Endothelial cell of umbilical vein (primary cell): Measurements from ENCODE around the gene MAST4. TPM values are rescaled to one million over a fixed set of nuclear protein-coding genes. Genes with fewer than 3 reads are reported as not detected.

Source experiments
- BruUV-seq: library from RNA; stranded (reverse); fragments of 400-500 nt; replicated peaks from 2 replicates; lab custom pipeline; 2021; lab: Mats Ljungman, UMichigan
- CTCF ChIA-PET: fragments of 300-600, 350-600 bp; sonication (Branson Sonifier 250); formaldehyde crosslinking; loops from one replicate; lab custom pipeline; 2021; ENCODE audit warnings: antibody characterized with exemption, inconsistent platforms; lab: Charles Lee
- POLR2A ChIA-PET: fragments of 300-600, 350-600 bp; sonication (Branson Sonifier 250); formaldehyde crosslinking; loops from one replicate; lab custom pipeline; 2021; ENCODE audit warnings: antibody characterized with exemption, inconsistent platforms; lab: Charles Lee
- DNase-seq: peaks from one replicate; pipeline ENCODE4 v3.0.0-alpha.2; 2011; ENCODE audit warnings: low read depth, low spot score
- FAIRE-seq: peaks from 2 replicates; lab custom pipeline; 2011; peaks lifted over from hg19 to GRCh38; lab: Jason Lieb, UNC
- H2AFZ ChIP-seq: 2 replicates; pipeline ENCODE4 v1.6.0; 2012; ENCODE audit warnings: low read depth, low read length, control low read depth, inconsistent platforms
- H3K27ac ChIP-seq: 2 replicates; pipeline ENCODE4 v1.5.1; 2011; ENCODE audit warnings: low read depth, mild to moderate bottlenecking, control low read depth, low read length, moderate library complexity; ENCODE audit not compliant: insufficient read depth
- H3K27me3 ChIP-seq, 2 experiments: 2 replicates each; pipeline versions ENCODE4 v1.6.0 to v1.6.1; 2011; ENCODE audit warnings: low read length in 2 of 2, mixed read lengths in 1 of 2; ENCODE audit not compliant: control insufficient read depth in 2 of 2, insufficient read depth in 2 of 2
- H3K36me3 ChIP-seq, 2 experiments: 2 replicates in 1 of 2; 3 replicates in 1 of 2; pipeline ENCODE4 v1.5.1; 2011; ENCODE audit warnings: low read length in 2 of 2, mild to moderate bottlenecking in 1 of 2, moderate library complexity in 1 of 2; ENCODE audit not compliant: control insufficient read depth in 2 of 2, insufficient read depth in 2 of 2; ENCODE audit errors: extremely low read depth in 1 of 2
- H3K4me1 ChIP-seq: 3 replicates; pipeline ENCODE4 v1.5.1; 2011; ENCODE audit warnings: mild to moderate bottlenecking, low read length; ENCODE audit not compliant: control insufficient read depth, insufficient read depth; ENCODE audit errors: extremely low read depth
- H3K4me2 ChIP-seq: 2 replicates; pipeline ENCODE4 v1.6.1; 2011; ENCODE audit warnings: low read length, control low read depth, mixed read lengths; ENCODE audit not compliant: insufficient read depth
- H3K4me3 ChIP-seq, 3 experiments: fragments of 200-600 bp in 1 of 3; sonication (generic), shearing (Covaris generic) in 1 of 3; replicated peaks in 1 of 3; 2 replicates each; pipeline ENCODE4 v1.5.1; 2011 to 2016; ENCODE audit warnings: control low read depth in 3 of 3, low read length in 3 of 3, mild to moderate bottlenecking in 2 of 3, inconsistent platforms in 1 of 3, low read depth in 1 of 3, moderate library complexity in 1 of 3; ENCODE audit not compliant: insufficient read depth in 1 of 3
- H3K79me2 ChIP-seq: 2 replicates; pipeline ENCODE4 v1.6.0; 2012; ENCODE audit warnings: low read length, inconsistent platforms; ENCODE audit not compliant: control insufficient read depth, insufficient read depth
- H3K9ac ChIP-seq: replicated peaks from 2 replicates; pipeline ENCODE3; 2011; ENCODE audit warnings: low read length, control low read depth; ENCODE audit not compliant: insufficient read depth; ENCODE audit errors: extremely low read depth
- H3K9me1 ChIP-seq: replicated peaks from 3 replicates; pipeline ENCODE4 v1.6.0; 2011; ENCODE audit warnings: mild to moderate bottlenecking, low read length; ENCODE audit not compliant: control insufficient read depth, insufficient read depth; ENCODE audit errors: extremely low read depth
- H3K9me3 ChIP-seq: replicated peaks from 2 replicates; pipeline ENCODE4 v1.5.1; 2012; ENCODE audit warnings: low read length, inconsistent platforms; ENCODE audit not compliant: control insufficient read depth, insufficient read depth
- H4K20me1 ChIP-seq: replicated peaks from 2 replicates; pipeline ENCODE3; 2011; ENCODE audit warnings: mild to moderate bottlenecking, low read length; ENCODE audit not compliant: control insufficient read depth, insufficient read depth; ENCODE audit errors: extremely low read depth
- JUN ChIP-seq: IDR thresholded peaks from 2 replicates; pipeline ENCODE4 v1.6.1; 2011; ENCODE audit warnings: borderline replicate concordance, low read depth; ENCODE audit not compliant: insufficient read length, insufficient read depth
- MYC ChIP-seq: IDR thresholded peaks from one replicate; pipeline ENCODE4 v1.6.1; 2011; ENCODE audit warnings: mild to moderate bottlenecking, low read depth, low read length
- dilution Hi-C: fragments of 300-500 bp; cut with MboI; formaldehyde crosslinking; loops from one replicate; pipeline ENCODE4 v1.15.0; 2019; ENCODE audit warnings: low sequenced_read_pairs; ENCODE audit not compliant: extremely low pct_ligation_motif_present
- intact Hi-C: fragments of 100-400 bp; cut with micrococcal nuclease; formaldehyde crosslinking; loops from one replicate; pipeline ENCODE4 v1.10.0; 2022
- polyA plus RNA-seq, 4 experiments: library from polyadenylated mRNA; depleted of rRNA in 3 of 4; stranded (reverse) in 3 of 4; unstranded in 1 of 4; fragments of >200 nt; gene quantifications; 2 replicates each; pipeline versions ENCODE4 v1.2.1 to v1.2.3, GENCODE V29; 2011 to 2012; ENCODE audit warnings: missing spikeins in 1 of 4
- total RNA-seq: library from RNA; stranded (reverse); gene quantifications from 2 replicates; pipeline ENCODE4 v1.2.3, GENCODE V29; 2021
- TF ChIP-seq, protein P1 (sequence below), 2 donors: IDR thresholded peaks; 1 replicate in 1 of 2; 2 replicates in 1 of 2; pipeline ENCODE4 v1.5.1; 2011; ENCODE audit warnings: low read length in 2 of 2, mild to moderate bottlenecking in 2 of 2, moderate library complexity in 2 of 2, control low read depth in 1 of 2, inconsistent platforms in 1 of 2, low read depth in 1 of 2; ENCODE audit not compliant: insufficient read depth in 1 of 2; ENCODE audit errors: extremely low read depth in 1 of 2

Gene MAST4
- total and polyA plus RNA-seq, 2 donors (not counting 3 experiments of a cell fraction or from before 2014, with no cell fraction given) = 40.2 to 116 TPM

DNA sequence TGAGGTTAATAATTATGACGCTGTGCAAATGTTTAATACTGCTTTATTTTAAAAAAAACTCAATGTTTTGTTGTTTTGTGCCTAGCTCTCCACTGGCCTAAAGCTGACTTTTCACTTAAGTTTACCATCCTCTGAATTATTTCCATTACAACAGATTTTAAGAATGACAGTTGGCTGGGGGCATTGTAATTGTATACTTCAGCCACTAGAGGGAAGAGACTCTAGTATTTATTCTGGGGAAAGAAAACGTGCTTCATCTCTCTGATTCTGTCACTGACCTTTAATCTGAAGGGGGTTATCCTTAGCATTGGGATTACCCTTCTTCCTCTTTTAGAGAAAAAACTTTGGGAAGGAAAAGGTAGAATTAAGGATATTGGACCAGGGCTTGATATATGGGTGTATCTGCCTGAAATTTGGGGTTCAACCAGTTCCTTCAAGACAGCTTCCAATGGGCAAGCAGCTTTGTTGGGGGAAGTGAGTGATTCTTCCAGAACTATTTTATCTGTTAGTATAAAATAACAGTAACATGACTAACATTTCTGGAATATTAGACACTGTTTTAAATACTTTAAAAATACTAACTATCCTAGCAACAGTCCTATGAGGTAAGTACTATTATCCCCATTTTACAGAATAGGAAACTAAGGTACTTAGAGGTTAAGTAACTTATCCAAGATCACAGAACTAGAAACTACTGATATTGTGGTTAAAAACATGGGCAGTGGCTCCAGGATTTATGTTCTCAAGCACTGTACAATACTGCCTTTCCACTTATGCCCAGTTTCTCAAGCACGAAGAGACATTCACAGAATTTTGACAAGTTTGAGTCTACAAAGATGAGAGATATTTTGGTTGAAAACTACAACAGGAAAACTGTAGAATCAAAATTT is 392.0 kb downstream of the MAST4 start:
- no peak overlapping the region for H2AFZ ChIP-seq

More for the DNA sequence above, 392.0 kb downstream of the MAST4 start:
- DNase-seq (peak; percentile 53), FAIRE-seq (peak; percentile 74)
- intact Hi-C loops (loop anchor here (1.0 to 5.0 kb wide), 4 partner anchors 71 to 221 kb away; no protein-coding TSS in a partner anchor), dilution Hi-C loops (no loop called here)
- Histone ChIP-seq H3K9me3 (no peaks in the 10 kb centered on the region), H3K4me1 (no peaks in the 10 kb centered on the region), H3K27me3 (no peaks in the 10 kb centered on the region), H4K20me1 (no peaks in the 10 kb centered on the region), H3K4me2 (no peak overlapping the region), H3K4me3 (no peak overlapping the region), H3K79me2 (no peaks in the 10 kb centered on the region), H3K36me3 (no peaks in the 10 kb centered on the region), H3K27ac (no peak overlapping the region), H3K9me1 (no peaks in the 10 kb centered on the region), H3K9ac (no peak overlapping the region)
- ChIA-PET POLR2A (no interaction called here), CTCF (interaction anchor here (0.6 to 4.3 kb wide), 16 partner anchors 9 to 221 kb away, joined by 3 to 21 read pairs (median 4); no protein-coding TSS in a partner anchor)
- TF ChIP-seq JUN = no peak
- TF ChIP-seq, protein P1, sequence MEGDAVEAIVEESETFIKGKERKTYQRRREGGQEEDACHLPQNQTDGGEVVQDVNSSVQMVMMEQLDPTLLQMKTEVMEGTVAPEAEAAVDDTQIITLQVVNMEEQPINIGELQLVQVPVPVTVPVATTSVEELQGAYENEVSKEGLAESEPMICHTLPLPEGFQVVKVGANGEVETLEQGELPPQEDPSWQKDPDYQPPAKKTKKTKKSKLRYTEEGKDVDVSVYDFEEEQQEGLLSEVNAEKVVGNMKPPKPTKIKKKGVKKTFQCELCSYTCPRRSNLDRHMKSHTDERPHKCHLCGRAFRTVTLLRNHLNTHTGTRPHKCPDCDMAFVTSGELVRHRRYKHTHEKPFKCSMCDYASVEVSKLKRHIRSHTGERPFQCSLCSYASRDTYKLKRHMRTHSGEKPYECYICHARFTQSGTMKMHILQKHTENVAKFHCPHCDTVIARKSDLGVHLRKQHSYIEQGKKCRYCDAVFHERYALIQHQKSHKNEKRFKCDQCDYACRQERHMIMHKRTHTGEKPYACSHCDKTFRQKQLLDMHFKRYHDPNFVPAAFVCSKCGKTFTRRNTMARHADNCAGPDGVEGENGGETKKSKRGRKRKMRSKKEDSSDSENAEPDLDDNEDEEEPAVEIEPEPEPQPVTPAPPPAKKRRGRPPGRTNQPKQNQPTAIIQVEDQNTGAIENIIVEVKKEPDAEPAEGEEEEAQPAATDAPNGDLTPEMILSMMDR (IDR thresholded peaks at IDR 0.05; ENCODE audit: extremely low read depth in 1 of 2, insufficient read depth in 1 of 2, low read depth in 1 of 2, low read length in 2 of 2) = peak; percentile 54 to 61
- no peak for TF ChIP-seq MYC
- no TSS peak for BruUV-seq
